ENCODE measurements around the gene EYA2. TPM values are rescaled to one million over a fixed set of nuclear protein-coding genes. Genes with fewer than 3 reads are reported as not detected.

Gene EYA2
- total RNA-seq, 1 experiment from 2014 or later, result 0.74 TPM

GRCh38 chr20:46981184-46981583 is 86.5 kb downstream of the EYA2 start:
- no peaks in the 10 kb centered on the region for H3K79me2 ChIP-seq (ENCODE audit: insufficient read depth, low read length)
- Mint-ChIP-seq H3K27me3 (ENCODE audit: low read depth) (peaks cover 3% of the 10 kb centered on the region), H3K4me1 (peaks cover 14 to 19% of the 10 kb centered on the region in 2 experiments), H3K27ac (no peak overlapping the region), H3K36me3 (ENCODE audit: insufficient read depth in 1 of 3, low read depth in 3 of 3) (peaks cover 0 to 7% (median 2%) of the 10 kb centered on the region in 3 experiments; a peak in 3 of 7 replicates), H3K9me3 (peaks cover 10 to 12% of the 10 kb centered on the region in 2 experiments), H3K4me3 (no peak overlapping the region)
- H4K8ac ChIP-seq (replicated peaks; ENCODE audit: insufficient read length, low read depth, low read length), result no peak overlapping the region
- H2BK5ac ChIP-seq (ENCODE audit: insufficient read length, low read length), result no peak overlapping the region
- DNase-seq, result no peak
- no peak overlapping the region for H3K27ac ChIP-seq (ENCODE audit: insufficient read length, low read depth, low read length)
- no peaks in the 10 kb centered on the region for H4K20me1 ChIP-seq (ENCODE audit: control insufficient read depth, insufficient read depth, insufficient read length)
- H3K9ac ChIP-seq (ENCODE audit: extremely low read depth, insufficient read length, low read length), result no peak overlapping the region
- no peak overlapping the region for H2AFZ ChIP-seq (ENCODE audit: low read length)
- H2BK12ac ChIP-seq (ENCODE audit: insufficient read length, low read depth, low read length), result no peak overlapping the region
- H3K14ac ChIP-seq (ENCODE audit: insufficient read depth, low read length), result no peak overlapping the region
- no peak overlapping the region for H3T11ph ChIP-seq (ENCODE audit: low read length)
- H3K4ac ChIP-seq (ENCODE audit: low read depth, low read length), result no peak overlapping the region
- H4K91ac ChIP-seq (ENCODE audit: insufficient read length, low read depth, low read length), result no peak overlapping the region
- H3K23me2 ChIP-seq (ENCODE audit: insufficient read length, low read depth, low read length, poor library complexity, severe bottlenecking), result no peaks in the 10 kb centered on the region
- H4K5ac ChIP-seq (ENCODE audit: insufficient read length, low read depth, low read length), result no peak overlapping the region
- H3K18ac ChIP-seq (ENCODE audit: insufficient read length, low read depth, low read length), result no peak overlapping the region
- H3K23ac ChIP-seq (ENCODE audit: insufficient read length, low read depth, low read length), result no peak overlapping the region
- TF ChIP-seq, protein P1, sequence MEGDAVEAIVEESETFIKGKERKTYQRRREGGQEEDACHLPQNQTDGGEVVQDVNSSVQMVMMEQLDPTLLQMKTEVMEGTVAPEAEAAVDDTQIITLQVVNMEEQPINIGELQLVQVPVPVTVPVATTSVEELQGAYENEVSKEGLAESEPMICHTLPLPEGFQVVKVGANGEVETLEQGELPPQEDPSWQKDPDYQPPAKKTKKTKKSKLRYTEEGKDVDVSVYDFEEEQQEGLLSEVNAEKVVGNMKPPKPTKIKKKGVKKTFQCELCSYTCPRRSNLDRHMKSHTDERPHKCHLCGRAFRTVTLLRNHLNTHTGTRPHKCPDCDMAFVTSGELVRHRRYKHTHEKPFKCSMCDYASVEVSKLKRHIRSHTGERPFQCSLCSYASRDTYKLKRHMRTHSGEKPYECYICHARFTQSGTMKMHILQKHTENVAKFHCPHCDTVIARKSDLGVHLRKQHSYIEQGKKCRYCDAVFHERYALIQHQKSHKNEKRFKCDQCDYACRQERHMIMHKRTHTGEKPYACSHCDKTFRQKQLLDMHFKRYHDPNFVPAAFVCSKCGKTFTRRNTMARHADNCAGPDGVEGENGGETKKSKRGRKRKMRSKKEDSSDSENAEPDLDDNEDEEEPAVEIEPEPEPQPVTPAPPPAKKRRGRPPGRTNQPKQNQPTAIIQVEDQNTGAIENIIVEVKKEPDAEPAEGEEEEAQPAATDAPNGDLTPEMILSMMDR (conservative IDR thresholded peaks at IDR 0.05), result no peak
- no peaks in the 10 kb centered on the region for H3K4me1 ChIP-seq (ENCODE audit: insufficient read depth, low read length)
- H3K56ac ChIP-seq (ENCODE audit: insufficient read length, low read depth, low read length), result no peak overlapping the region
- H3K27me3 ChIP-seq (ENCODE audit: insufficient read depth, low read length), result no peaks in the 10 kb centered on the region
- H2BK20ac ChIP-seq (ENCODE audit: low read depth, low read length, poor library complexity, severe bottlenecking), result no peak overlapping the region
- no peak overlapping the region for H2AK5ac ChIP-seq (ENCODE audit: insufficient read length, low read length)
- H3K4me2 ChIP-seq (ENCODE audit: insufficient read depth, insufficient read length, low read length), result no peak overlapping the region
- H3K79me1 ChIP-seq (ENCODE audit: insufficient read depth, low read depth, low read length, poor library complexity, severe bottlenecking), result no peaks in the 10 kb centered on the region
- no peak overlapping the region for H2BK120ac ChIP-seq (ENCODE audit: low read depth, low read length, poor library complexity, severe bottlenecking)
- H3K9me3 ChIP-seq (ENCODE audit: control insufficient read depth, low read depth, low read length), result no peaks in the 10 kb centered on the region
- no peak overlapping the region for H2BK15ac ChIP-seq (ENCODE audit: low read depth, low read length)
